Astrocyte of the cerebellum (primary cell): ENCODE results near the gene COL23A1.
"Not testable (repeated sequence)": the region's sequence is repeated elsewhere in the genome, so short reads cannot be mapped to it uniquely, and the experiment has no call there.

Source experiments
- DNase-seq: peaks from one replicate; pipeline ENCODE4 v3.0.0-alpha.2; 2011; ENCODE audit warnings: low read depth
- H3K4me3 ChIP-seq: 2 replicates; pipeline ENCODE4 v1.5.1; 2011; ENCODE audit warnings: mild to moderate bottlenecking, low read depth, low read length, moderate library complexity
- CTCF ChIP-seq: IDR thresholded peaks from 2 replicates; pipeline ENCODE4 v1.5.1; 2012; ENCODE audit warnings: low read length, low read depth, moderate library complexity, mild to moderate bottlenecking; ENCODE audit errors: missing control alignments
- in situ Hi-C: cut with HindIII; loops from 2 replicates; pipeline ENCODE4 v1.10.0; 2017; ENCODE audit warnings: low sequenced_read_pairs

COL23A1 gene

GRCh38 chr5:178373711-178374110 is 216.5 kb downstream of the COL23A1 start:
- DNase-seq = no peak
- TF ChIP-seq CTCF = no peak
- in situ Hi-C loops = no loop called here
- no peak overlapping the region for H3K4me3 ChIP-seq

- no peak for DNase-seq
- in situ Hi-C loops = no loop called here
- no peak overlapping the region for H3K4me3 ChIP-seq
- no peak for TF ChIP-seq CTCF
Measured at GRCh38 chr5:178372142-178372571, 218.0 kb downstream of the COL23A1 start.

GRCh38 chr5:178371362-178372111 is 218.7 kb downstream of the COL23A1 start:
- no peak overlapping the region for H3K4me3 ChIP-seq
- in situ Hi-C loops = no loop called here
- TF ChIP-seq CTCF = no peak
- DNase-seq = no peak

DNA sequence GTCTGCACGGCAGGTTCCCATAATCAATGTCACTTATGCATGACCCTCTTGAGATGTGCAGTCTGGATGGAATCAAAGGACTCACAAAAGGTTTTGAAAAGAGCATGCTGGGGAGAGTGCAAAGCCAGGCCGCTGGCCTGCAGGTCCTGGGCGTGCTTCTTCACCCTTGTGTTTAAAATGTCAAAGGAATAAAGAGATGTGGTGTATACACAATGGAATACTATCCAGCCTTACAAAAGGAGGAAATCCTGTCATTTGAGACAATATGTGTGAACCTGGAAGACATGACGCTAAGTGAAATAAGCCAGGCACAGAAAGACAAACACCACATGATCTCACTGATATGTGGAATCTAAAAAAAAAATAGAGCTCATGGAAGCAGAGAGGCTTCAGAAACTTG is 220.1 kb downstream of the COL23A1 start:
- no peak for DNase-seq
- in situ Hi-C loops = no loop called here
- TF ChIP-seq CTCF = no peak
- no peak overlapping the region for H3K4me3 ChIP-seq

- H3K4me3 ChIP-seq, DNase-seq, in situ Hi-C loops: not testable (repeated sequence)
Measured at GRCh38 chr5:178369469-178369868, 220.7 kb downstream of the COL23A1 start.

DNA sequence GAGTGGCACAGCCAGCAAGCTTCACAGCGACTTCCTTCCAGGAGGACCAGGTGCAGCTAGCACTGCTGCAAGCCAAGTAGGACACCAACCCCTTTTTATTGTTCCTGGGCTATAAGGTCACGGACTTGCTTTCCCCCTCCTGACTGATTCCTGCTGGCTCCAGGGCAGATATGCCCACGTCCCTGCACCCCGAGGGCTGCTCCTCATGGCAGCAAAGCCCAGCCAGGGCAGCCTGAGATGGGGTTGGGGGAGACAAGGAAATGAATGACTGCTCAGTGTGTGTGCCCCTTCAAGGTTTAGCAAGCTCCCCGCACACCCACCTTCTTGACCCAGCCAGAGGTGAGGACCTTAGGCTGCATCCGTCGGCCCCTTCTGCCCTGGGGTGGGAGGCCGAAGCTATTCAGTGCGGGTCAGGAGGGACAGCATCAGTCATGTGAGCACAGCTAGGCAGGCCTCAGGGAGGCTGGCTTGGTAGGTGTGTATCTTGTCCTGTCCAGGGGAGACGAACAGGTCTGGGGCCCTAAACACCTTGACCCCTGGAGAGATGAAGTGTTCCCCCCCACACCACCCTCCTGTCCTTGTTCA is 221.4 kb downstream of the COL23A1 start:
- no peak overlapping the region for H3K4me3 ChIP-seq
- TF ChIP-seq CTCF = no peak
- in situ Hi-C loops = no loop called here
- no peak for DNase-seq

- TF ChIP-seq CTCF = no peak
- no peak overlapping the region for H3K4me3 ChIP-seq
- no peak for DNase-seq
- in situ Hi-C loops = no loop called here
Measured at GRCh38 chr5:178368274-178368673, 221.9 kb downstream of the COL23A1 start.
